ENCODE results near the gene JUND. TPM values are rescaled to one million over a fixed set of nuclear protein-coding genes. Genes with fewer than 3 reads are reported as not detected.

Gene JUND
- total and polyA plus RNA-seq, 2 of the 8 experiments (the other 6 are each of a cell fraction or from before 2014, with no cell fraction given): 54.0 to 77.5 TPM

GRCh38 chr19:18249834-18250233 is 31.6 kb downstream of the JUND start (continued):
- TF ChIP-seq CHD1 (IDR thresholded peaks at IDR 0.05; ENCODE audit: low read depth, low read length) (no peak), RFX5 (IDR thresholded peaks at IDR 0.05; ENCODE audit: borderline replicate concordance, low read depth, low read length) (no peak), PHF8 (conservative IDR thresholded peaks at IDR 0.05; ENCODE audit: low read depth, low read length) (no peak), POLR2A (IDR thresholded peaks at IDR 0.05; ENCODE audit: control extremely low read depth in 1 of 2, low read depth in 2 of 2, low read length in 2 of 2) (no peak)

Data from H1 (cell line).